WTC11 (cell line): ENCODE measurements around the gene NFKBIE.

ENCODE experiments used
- CREM ChIP-seq: sonication (generic); formaldehyde crosslinking; IDR thresholded peaks from 2 replicates; pipeline ENCODE4 v1.8.1; 2022; ENCODE audit warnings: mild to moderate bottlenecking, missing genetic modification reagents, moderate library complexity
- CTCF ChIP-seq: fragments of 200-600 bp; IDR thresholded peaks from 2 replicates; pipeline ENCODE4 v1.8.0; 2022; ENCODE audit warnings: antibody characterized with exemption
- ELF4 ChIP-seq: sonication (generic); formaldehyde crosslinking; IDR thresholded peaks from 2 replicates; pipeline ENCODE4 v1.8.1; 2022; ENCODE audit warnings: low read depth, mild to moderate bottlenecking, moderate library complexity, missing genetic modification reagents
- FOXK1 ChIP-seq: sonication (generic); formaldehyde crosslinking; IDR thresholded peaks from 2 replicates; pipeline ENCODE4 v1.8.0; 2022; ENCODE audit warnings: mild to moderate bottlenecking, moderate library complexity, missing genetic modification reagents
- FOXP1 ChIP-seq: sonication (generic); formaldehyde crosslinking; IDR thresholded peaks from 2 replicates; pipeline ENCODE4 v1.8.0; 2022; ENCODE audit warnings: missing genetic modification reagents, mild to moderate bottlenecking, moderate library complexity, borderline replicate concordance
- KAT7 ChIP-seq: sonication (generic); formaldehyde crosslinking; IDR thresholded peaks from 2 replicates; pipeline ENCODE4 v1.8.1; 2023; ENCODE audit warnings: missing genetic modification reagents, mild to moderate bottlenecking, borderline replicate concordance
- MLX ChIP-seq: sonication (generic); formaldehyde crosslinking; IDR thresholded peaks from 2 replicates; pipeline ENCODE4 v1.8.1; 2023; ENCODE audit warnings: mild to moderate bottlenecking, missing genetic modification reagents, moderate library complexity
- MXD4 ChIP-seq: fragments of 250-450 bp; sonication (Bioruptor Pico); IDR thresholded peaks from 2 replicates; pipeline ENCODE4 v1.8.0; 2021; ENCODE audit warnings: mild to moderate bottlenecking, moderate library complexity, borderline replicate concordance
- MYBL2 ChIP-seq: sonication (generic); formaldehyde crosslinking; IDR thresholded peaks from 2 replicates; pipeline ENCODE4 v1.8.1; 2023; ENCODE audit warnings: mild to moderate bottlenecking, moderate library complexity, missing genetic modification reagents
- TCF7 ChIP-seq: sonication (generic); formaldehyde crosslinking; IDR thresholded peaks from 2 replicates; pipeline ENCODE4 v1.8.0; 2022; ENCODE audit warnings: mild to moderate bottlenecking, low read depth, missing genetic modification reagents, moderate library complexity
- ZNF138 ChIP-seq: sonication (generic); formaldehyde crosslinking; conservative IDR thresholded peaks from 2 replicates; pipeline ENCODE4 v1.8.1; 2022; ENCODE audit warnings: mild to moderate bottlenecking, moderate library complexity, missing genetic modification reagents
- ZNF416 ChIP-seq: fragments of 250-450 bp; sonication (Bioruptor Pico); IDR thresholded peaks from 2 replicates; pipeline ENCODE4 v1.9.0; 2021; ENCODE audit warnings: mild to moderate bottlenecking, inconsistent platforms
- TF ChIP-seq, protein P1 (sequence below): sonication (generic); formaldehyde crosslinking; IDR thresholded peaks from 2 replicates; pipeline ENCODE4 v1.8.1; 2023; ENCODE audit warnings: mild to moderate bottlenecking, missing genetic modification reagents, moderate library complexity
- TF ChIP-seq, protein P2 (sequence below): sonication (generic); formaldehyde crosslinking; IDR thresholded peaks from 2 replicates; pipeline ENCODE4 v1.8.1; 2022; ENCODE audit warnings: missing genetic modification reagents, borderline replicate concordance

- TF ChIP-seq CTCF: no peak
- TF ChIP-seq MYBL2: no peak
- TF ChIP-seq, protein P1, sequence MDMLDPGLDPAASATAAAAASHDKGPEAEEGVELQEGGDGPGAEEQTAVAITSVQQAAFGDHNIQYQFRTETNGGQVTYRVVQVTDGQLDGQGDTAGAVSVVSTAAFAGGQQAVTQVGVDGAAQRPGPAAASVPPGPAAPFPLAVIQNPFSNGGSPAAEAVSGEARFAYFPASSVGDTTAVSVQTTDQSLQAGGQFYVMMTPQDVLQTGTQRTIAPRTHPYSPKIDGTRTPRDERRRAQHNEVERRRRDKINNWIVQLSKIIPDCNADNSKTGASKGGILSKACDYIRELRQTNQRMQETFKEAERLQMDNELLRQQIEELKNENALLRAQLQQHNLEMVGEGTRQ: no peak
- TF ChIP-seq KAT7 (CRISPR knock-in tag): no peak
- no peak for TF ChIP-seq FOXK1
- TF ChIP-seq CREM: no peak
- no peak for TF ChIP-seq ELF4 (CRISPR knock-in tag)
- TF ChIP-seq TCF7 (CRISPR knock-in tag): no peak
- no peak for TF ChIP-seq ZNF416 (CRISPR knock-in tag)
- TF ChIP-seq MLX (CRISPR knock-in tag): no peak
- TF ChIP-seq FOXP1: no peak
- TF ChIP-seq, protein P2, sequence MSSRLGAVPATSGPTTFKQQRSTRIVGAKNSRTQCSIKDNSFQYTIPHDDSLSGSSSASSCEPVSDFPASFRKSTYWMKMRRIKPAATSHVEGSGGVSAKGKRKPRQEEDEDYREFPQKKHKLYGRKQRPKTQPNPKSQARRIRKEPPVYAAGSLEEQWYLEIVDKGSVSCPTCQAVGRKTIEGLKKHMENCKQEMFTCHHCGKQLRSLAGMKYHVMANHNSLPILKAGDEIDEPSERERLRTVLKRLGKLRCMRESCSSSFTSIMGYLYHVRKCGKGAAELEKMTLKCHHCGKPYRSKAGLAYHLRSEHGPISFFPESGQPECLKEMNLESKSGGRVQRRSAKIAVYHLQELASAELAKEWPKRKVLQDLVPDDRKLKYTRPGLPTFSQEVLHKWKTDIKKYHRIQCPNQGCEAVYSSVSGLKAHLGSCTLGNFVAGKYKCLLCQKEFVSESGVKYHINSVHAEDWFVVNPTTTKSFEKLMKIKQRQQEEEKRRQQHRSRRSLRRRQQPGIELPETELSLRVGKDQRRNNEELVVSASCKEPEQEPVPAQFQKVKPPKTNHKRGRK (CRISPR knock-in tag): no peak
- TF ChIP-seq MXD4 (CRISPR knock-in tag): no peak
- no peak for TF ChIP-seq ZNF138 (CRISPR knock-in tag)
Observed at GRCh38 chr6:44277763-44278162, 12.4 kb upstream of the NFKBIE start.
